ENCODE measurements around the gene OR6S1.

The OR6S1 gene, protein sequence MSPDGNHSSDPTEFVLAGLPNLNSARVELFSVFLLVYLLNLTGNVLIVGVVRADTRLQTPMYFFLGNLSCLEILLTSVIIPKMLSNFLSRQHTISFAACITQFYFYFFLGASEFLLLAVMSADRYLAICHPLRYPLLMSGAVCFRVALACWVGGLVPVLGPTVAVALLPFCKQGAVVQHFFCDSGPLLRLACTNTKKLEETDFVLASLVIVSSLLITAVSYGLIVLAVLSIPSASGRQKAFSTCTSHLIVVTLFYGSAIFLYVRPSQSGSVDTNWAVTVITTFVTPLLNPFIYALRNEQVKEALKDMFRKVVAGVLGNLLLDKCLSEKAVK

DNA sequence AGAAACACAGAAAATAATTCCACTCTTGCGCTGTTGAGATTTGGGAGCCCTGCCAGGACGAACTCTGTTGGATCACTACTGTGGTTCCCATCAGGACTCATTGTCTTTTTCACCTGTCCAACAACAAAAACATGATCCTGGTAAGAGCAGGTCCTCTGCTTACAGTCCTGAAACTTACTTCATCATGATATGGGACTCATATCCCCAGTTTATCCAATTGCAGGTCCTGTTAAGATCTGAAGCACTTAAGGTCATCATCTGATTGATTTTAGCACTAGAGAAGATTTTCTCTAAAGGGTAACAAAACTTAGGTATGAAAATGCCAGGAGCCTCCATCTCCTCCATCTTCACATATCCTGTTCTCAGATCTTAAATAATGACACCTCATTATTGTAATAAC is at the start of gene OR6S1:
TSS of gene OR6S1 (minus strand) at position 101 of the 400 bp plus-strand sequence. CDS start at position 101, 0 bp downstream.
- no peak for DNase-seq

- DNase-seq, result peak; percentile 52
Measured at GRCh38 chr14:20690848-20691640, 49.6 kb upstream of the OR6S1 start.

DNA sequence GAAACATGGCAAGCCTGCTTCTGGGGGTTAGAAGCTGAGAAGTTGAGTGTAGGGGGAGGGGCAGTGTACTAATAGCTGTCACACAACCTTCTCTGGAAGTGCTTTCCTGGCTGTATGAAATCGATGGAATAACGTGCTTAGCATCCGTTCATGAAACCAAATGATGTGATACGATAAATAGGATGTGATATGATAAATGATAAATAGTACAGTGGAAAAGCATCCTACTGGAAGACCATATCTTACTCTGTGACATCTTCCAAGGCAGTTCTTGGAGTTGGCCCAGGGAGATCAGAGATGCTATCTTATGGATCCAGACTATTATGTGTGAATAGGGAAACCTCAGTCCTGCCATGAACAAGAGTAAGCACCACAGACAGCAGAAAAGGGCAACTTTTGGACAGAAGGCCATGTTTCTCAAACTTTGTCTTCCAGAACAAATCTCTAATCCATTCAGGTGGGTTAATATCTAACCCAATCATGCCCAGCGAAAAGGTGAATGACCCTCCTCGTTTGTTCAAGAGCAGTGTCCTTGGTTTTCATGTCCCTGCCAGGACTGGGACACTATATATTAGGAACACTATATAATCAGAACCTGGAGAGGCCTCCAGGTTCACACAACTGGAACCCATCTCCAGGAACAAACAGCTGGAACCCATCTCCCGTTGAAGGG is 46.8 kb upstream of the OR6S1 start, which contains the start of gene ANG:
TSS of gene ANG (plus strand) at position 598 of the 673 bp plus-strand sequence. CDS start 4,801 bp downstream, outside the sequence.
- DNase-seq, result no peak

GRCh38 chr14:20687362-20688166 is 46.1 kb upstream of the OR6S1 start:
- DNase-seq, result no peak

- DNase-seq, result no peak
Measured at GRCh38 chr14:20686386-20687143, 45.1 kb upstream of the OR6S1 start.

DNA sequence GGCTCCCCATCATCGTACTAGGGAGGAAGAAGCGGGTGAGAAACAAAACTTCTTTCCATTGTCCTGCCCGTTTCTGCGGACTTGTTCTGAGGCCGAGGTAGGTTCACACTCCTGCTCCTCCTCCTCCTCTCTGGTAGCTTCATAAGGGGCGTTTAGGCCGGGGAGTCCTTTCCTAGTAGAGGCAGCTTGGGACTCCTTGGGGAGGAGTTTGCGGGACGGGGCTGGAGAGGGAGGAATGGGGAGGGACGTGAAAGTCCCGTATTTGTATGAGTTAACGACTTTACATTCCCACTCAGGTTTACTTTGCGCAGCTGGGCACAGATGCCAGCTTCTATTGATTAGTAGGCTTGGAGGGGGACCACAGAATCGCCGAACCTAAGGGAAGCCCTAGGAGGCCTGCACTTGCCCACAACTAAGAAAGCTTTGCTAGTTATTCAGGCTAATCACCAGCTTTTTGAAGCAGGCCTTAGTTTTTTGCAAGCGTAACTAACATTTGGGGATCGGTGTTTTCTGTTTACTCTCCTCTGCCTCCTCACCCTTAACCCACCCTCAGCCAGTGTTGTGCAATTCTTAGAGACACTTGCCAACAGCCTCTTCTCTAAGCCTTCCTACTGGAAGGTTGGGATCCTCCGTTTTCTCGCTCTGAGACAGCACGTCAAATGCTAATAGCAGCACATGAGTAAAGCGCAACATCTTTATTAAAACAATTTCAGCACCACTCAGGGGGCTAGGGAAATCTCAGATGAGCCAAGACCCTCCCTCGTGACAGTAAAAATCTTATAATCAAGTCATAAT is 43.4 kb upstream of the OR6S1 start:
- DNase-seq, result no peak

- peak; percentile 90 for DNase-seq
Measured at GRCh38 chr14:20683891-20684661, 42.6 kb upstream of the OR6S1 start, which contains the start of gene RNASE4. RNASE4 (plus strand) TSS chr14:20684560; CDS start chr14:20699372, 14,812 bp downstream.

DNA sequence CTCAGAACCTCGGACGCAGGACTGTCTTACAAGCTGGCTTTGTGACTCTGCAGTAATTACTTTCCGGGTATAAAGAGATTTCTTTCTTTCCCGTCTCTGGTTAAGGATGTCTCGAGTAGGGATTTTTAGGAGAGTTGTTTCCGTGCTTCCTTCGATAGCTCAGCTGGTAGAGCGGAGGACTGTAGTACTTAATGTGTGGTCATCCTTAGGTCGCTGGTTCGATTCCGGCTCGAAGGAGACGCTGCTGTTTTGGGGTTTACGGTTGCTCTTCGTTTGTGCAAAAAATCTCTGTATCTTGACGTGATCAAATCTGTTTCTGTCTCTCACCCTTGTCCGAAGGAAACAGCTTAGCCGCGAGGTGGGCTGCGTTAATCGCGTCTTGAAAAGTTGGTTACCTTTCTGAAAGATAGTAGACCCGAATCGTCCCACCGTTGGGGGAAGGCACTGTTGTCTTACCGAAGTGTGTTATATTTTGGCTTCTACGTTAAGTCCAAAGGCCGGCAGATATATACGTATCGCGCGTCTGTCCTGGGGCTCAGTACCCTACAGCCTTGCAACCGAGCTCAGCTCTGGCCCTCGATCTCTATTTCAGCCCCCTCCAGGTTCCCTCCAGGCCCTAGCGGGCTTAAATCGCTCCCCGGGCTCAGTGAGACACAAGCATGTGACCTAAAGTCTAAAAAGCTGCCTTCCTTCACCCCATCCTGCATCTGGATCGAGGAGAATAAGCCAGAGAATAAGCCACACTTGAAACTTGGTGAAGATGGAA is 41.8 kb upstream of the OR6S1 start:
- DNase-seq, result peak; percentile 88

GRCh38 chr14:20682435-20683124 is 41.1 kb upstream of the OR6S1 start:
- DNase-seq, result peak; percentile 93

DNA sequence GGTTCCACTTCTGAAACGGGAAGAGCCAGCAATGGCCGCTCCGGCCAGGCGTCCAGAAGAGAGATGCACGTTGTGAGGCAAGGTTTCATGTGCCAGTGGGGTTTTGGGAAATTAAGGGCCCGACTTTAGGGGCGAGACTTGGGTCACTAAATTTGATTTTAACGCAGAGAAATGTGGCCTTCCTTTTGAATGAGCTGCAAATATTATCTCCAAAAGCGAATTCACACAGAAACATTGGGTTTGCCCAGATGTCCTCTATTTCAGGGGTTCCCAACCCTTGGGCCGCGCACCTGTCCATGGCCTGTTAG is 40.6 kb upstream of the OR6S1 start:
- no peak for DNase-seq

GRCh38 chr14:20681348-20682126 is 40.0 kb upstream of the OR6S1 start:
- peak; percentile 95 for DNase-seq

GRCh38 chr14:20680843-20681347 is 39.4 kb upstream of the OR6S1 start:
- DNase-seq, result no peak

GRCh38 chr14:20680363-20680762 is 38.9 kb upstream of the OR6S1 start:
- no peak for DNase-seq

- DNase-seq, result no peak
Measured at GRCh38 chr14:20679907-20680306, 38.4 kb upstream of the OR6S1 start.

- no peak for DNase-seq
Measured at GRCh38 chr14:20676072-20676471, 34.6 kb upstream of the OR6S1 start.

DNA sequence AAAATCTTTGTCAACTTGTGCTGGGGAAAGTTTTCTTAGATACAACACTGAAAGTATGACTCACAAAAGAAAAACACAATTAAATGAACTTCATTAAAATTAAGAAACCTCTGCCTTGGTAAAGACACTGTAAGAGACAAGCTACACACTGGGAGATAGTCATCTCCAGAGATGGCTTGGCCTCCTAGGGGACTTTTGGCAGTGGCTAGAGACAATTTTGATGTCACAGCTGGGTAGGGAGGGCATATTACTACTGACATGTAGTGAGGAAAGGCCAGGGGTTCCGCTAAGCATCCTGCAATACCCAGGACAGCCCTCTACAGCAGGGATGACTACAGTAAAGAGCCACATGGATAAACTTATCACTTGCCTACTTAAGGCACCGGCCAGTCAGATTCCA is 34.2 kb upstream of the OR6S1 start:
- DNase-seq, result no peak

DNA sequence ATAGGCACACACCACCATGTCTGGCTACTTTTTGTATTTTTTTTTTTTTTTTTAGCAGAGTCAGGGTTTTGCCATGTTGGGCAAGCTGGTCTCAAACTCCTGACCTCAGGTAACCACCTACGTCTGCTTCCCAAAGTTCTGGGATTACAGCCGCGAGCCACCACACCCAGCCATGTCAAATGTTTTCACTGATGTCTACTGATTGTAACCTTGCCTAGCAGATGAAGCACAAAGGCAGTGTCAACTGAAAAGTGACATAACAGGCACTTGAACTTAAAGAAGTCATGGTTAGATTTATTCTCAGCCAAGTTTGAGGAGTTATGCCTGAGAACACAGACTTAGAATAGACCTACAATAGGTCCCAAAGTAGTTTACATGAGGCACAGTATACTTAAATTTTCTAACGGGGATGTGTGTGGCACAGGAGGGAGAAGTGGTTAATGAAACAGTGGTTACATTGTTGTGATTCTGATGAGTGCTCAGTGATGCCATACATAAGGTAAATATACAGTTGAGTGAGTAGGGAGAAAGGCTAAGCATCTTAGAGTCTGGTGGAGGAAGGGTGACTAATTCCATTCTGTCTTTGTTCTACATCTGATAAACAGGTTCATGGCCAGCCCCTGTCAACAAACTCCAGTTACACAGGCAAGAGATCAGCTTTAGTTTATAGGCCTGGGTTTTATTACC is 30.2 kb upstream of the OR6S1 start:
- DNase-seq, result no peak

All from right forelimb (tissue), 1 donor.